WTC11 (cell line): ENCODE results near the gene S100A7. TPM values are rescaled to one million over a fixed set of nuclear protein-coding genes. Genes with fewer than 3 reads are reported as not detected.
"Not testable (repeated sequence)": the region's sequence is repeated elsewhere in the genome, so short reads cannot be mapped to it uniquely, and the experiment has no call there.

ENCODE experiments used
- ATAC-seq: fragments of 200-7000 bp; cut with Tn5 transposase; 2 replicates; pipeline ENCODE4 v1.10.0; 2021; ENCODE audit warnings: mild to moderate bottlenecking, moderate library complexity
- CTCF ChIA-PET: fragments of 300-600 bp; sonication (Branson Sonifier 250); formaldehyde crosslinking; loops from one replicate; lab custom pipeline; 2021; ENCODE audit warnings: antibody characterized with exemption; lab: Charles Lee
- POLR2A ChIA-PET: fragments of 350-600 bp; sonication (Branson Sonifier 250); formaldehyde crosslinking; loops from one replicate; lab custom pipeline; 2021; ENCODE audit warnings: antibody characterized with exemption; lab: Charles Lee
- DNase-seq: peaks from one replicate; pipeline ENCODE4 v3.0.0; 2021; ENCODE audit warnings: low spot score
- H3K27ac Mint-ChIP-seq: 2 replicates; pipeline ENCODE4 v1.8.0; 2021; ENCODE audit warnings: mixed read lengths
- H3K27me3 Mint-ChIP-seq: 2 replicates; pipeline ENCODE4 v1.8.0; 2021; ENCODE audit warnings: low read depth, mild to moderate bottlenecking, moderate library complexity, mixed read lengths
- H3K36me3 Mint-ChIP-seq: 2 replicates; pipeline ENCODE4 v1.8.0; 2021; ENCODE audit warnings: mixed read lengths
- H3K4me1 Mint-ChIP-seq: 2 replicates; pipeline ENCODE4 v1.8.0; 2022; ENCODE audit warnings: mixed read lengths
- H3K4me3 Mint-ChIP-seq: 2 replicates; pipeline ENCODE4 v1.8.0; 2021; ENCODE audit warnings: mild to moderate bottlenecking, moderate library complexity, mixed read lengths
- H3K9me3 Mint-ChIP-seq: 2 replicates; pipeline ENCODE4 v1.8.0; 2021; ENCODE audit warnings: mixed read lengths
- ATF1 ChIP-seq: sonication (generic); formaldehyde crosslinking; IDR thresholded peaks from 2 replicates; pipeline ENCODE4 v1.8.1; 2023; ENCODE audit warnings: mild to moderate bottlenecking, moderate library complexity, missing genetic modification reagents
- CREM ChIP-seq: sonication (generic); formaldehyde crosslinking; IDR thresholded peaks from 2 replicates; pipeline ENCODE4 v1.8.1; 2022; ENCODE audit warnings: mild to moderate bottlenecking, missing genetic modification reagents, moderate library complexity
- FOXK1 ChIP-seq: sonication (generic); formaldehyde crosslinking; IDR thresholded peaks from 2 replicates; pipeline ENCODE4 v1.8.0; 2022; ENCODE audit warnings: mild to moderate bottlenecking, moderate library complexity, missing genetic modification reagents
- FOXP1 ChIP-seq: sonication (generic); formaldehyde crosslinking; IDR thresholded peaks from 2 replicates; pipeline ENCODE4 v1.8.0; 2022; ENCODE audit warnings: missing genetic modification reagents, mild to moderate bottlenecking, moderate library complexity, borderline replicate concordance
- GABPB1 ChIP-seq: sonication (generic); formaldehyde crosslinking; IDR thresholded peaks from 2 replicates; pipeline ENCODE4 v1.8.1; 2023; ENCODE audit warnings: mild to moderate bottlenecking, missing genetic modification reagents
- GTF2I ChIP-seq: fragments of 250-450 bp; sonication (Bioruptor Pico); conservative IDR thresholded peaks from 2 replicates; pipeline ENCODE4 v1.4.0; 2021; ENCODE audit warnings: mild to moderate bottlenecking
- HMGA2 ChIP-seq: fragments of 250-450 bp; sonication (Bioruptor Pico); IDR thresholded peaks from 2 replicates; pipeline ENCODE4 v1.4.0; 2021; ENCODE audit warnings: mild to moderate bottlenecking, moderate library complexity
- JUN ChIP-seq: sonication (generic); formaldehyde crosslinking; IDR thresholded peaks from 2 replicates; pipeline ENCODE4 v1.8.0; 2023; ENCODE audit warnings: mild to moderate bottlenecking, missing genetic modification reagents
- MYBL2 ChIP-seq: sonication (generic); formaldehyde crosslinking; IDR thresholded peaks from 2 replicates; pipeline ENCODE4 v1.8.1; 2023; ENCODE audit warnings: mild to moderate bottlenecking, moderate library complexity, missing genetic modification reagents
- NFE2L1 ChIP-seq: sonication (generic); formaldehyde crosslinking; IDR thresholded peaks from 2 replicates; pipeline ENCODE4 v1.8.1; 2023; ENCODE audit warnings: missing genetic modification reagents
- NFYB ChIP-seq: sonication (generic); formaldehyde crosslinking; conservative IDR thresholded peaks from 2 replicates; pipeline ENCODE4 v1.8.0; 2022; ENCODE audit warnings: low read depth, missing genetic modification reagents
- NR2C2 ChIP-seq: sonication (generic); formaldehyde crosslinking; IDR thresholded peaks from 2 replicates; pipeline ENCODE4 v1.8.0; 2022; ENCODE audit warnings: mild to moderate bottlenecking, missing genetic modification reagents
- NR3C1 ChIP-seq: sonication (generic); formaldehyde crosslinking; conservative IDR thresholded peaks from 2 replicates; pipeline ENCODE4 v1.8.1; 2023; ENCODE audit warnings: low read depth, mild to moderate bottlenecking, missing genetic modification reagents
- PRRX2 ChIP-seq: fragments of 250-450 bp; sonication (Bioruptor Pico); IDR thresholded peaks from 2 replicates; pipeline ENCODE4 v1.8.0; 2021; ENCODE audit warnings: mild to moderate bottlenecking
- TCF7 ChIP-seq: sonication (generic); formaldehyde crosslinking; IDR thresholded peaks from 2 replicates; pipeline ENCODE4 v1.8.0; 2022; ENCODE audit warnings: mild to moderate bottlenecking, low read depth, missing genetic modification reagents, moderate library complexity
- TEAD1 ChIP-seq: sonication (generic); formaldehyde crosslinking; IDR thresholded peaks from 2 replicates; pipeline ENCODE4 v1.8.0; 2022; ENCODE audit warnings: mild to moderate bottlenecking, missing genetic modification reagents
- TEAD4 ChIP-seq: sonication (generic); formaldehyde crosslinking; IDR thresholded peaks from 2 replicates; pipeline ENCODE4 v1.8.0; 2022; ENCODE audit warnings: mild to moderate bottlenecking, missing genetic modification reagents
- TP53 ChIP-seq: sonication (generic); formaldehyde crosslinking; IDR thresholded peaks from 2 replicates; pipeline ENCODE4 v1.8.1; 2023; ENCODE audit warnings: mild to moderate bottlenecking, missing genetic modification reagents
- ZNF232 ChIP-seq: sonication (generic); formaldehyde crosslinking; IDR thresholded peaks from 2 replicates; pipeline ENCODE4 v1.8.0; 2022; ENCODE audit warnings: mild to moderate bottlenecking, missing genetic modification reagents
- ZNF396 ChIP-seq: fragments of 250-450 bp; sonication (Bioruptor Pico); IDR thresholded peaks from 2 replicates; pipeline ENCODE4 v1.8.0; 2021; ENCODE audit warnings: mild to moderate bottlenecking, moderate library complexity, borderline replicate concordance
- ZNF423 ChIP-seq: fragments of 250-450 bp; sonication (Bioruptor Pico); IDR thresholded peaks from 2 replicates; pipeline ENCODE4 v2.1.2; 2022; ENCODE audit warnings: mild to moderate bottlenecking, moderate library complexity
- ZNF671 ChIP-seq: fragments of 250-450 bp; sonication (Bioruptor Pico); IDR thresholded peaks from 2 replicates; pipeline ENCODE4 v1.8.0; 2021; ENCODE audit warnings: mild to moderate bottlenecking
- total RNA-seq: library from RNA; stranded (reverse); gene quantifications from 3 replicates; pipeline ENCODE4 v1.2.3, GENCODE V29; 2021
- TF ChIP-seq, protein P1 (sequence below): sonication (generic); formaldehyde crosslinking; IDR thresholded peaks from 2 replicates; pipeline ENCODE4 v1.8.1; 2023; ENCODE audit warnings: mild to moderate bottlenecking, missing genetic modification reagents, moderate library complexity
- TF ChIP-seq, protein P2 (sequence below): sonication (generic); formaldehyde crosslinking; IDR thresholded peaks from 2 replicates; pipeline ENCODE4 v1.8.1; 2023; ENCODE audit warnings: mild to moderate bottlenecking, missing genetic modification reagents, moderate library complexity
- TF ChIP-seq, protein P3 (sequence below): sonication (generic); formaldehyde crosslinking; conservative IDR thresholded peaks from 2 replicates; pipeline ENCODE4 v1.8.1; 2022; ENCODE audit warnings: mild to moderate bottlenecking, missing genetic modification reagents
- TF ChIP-seq, protein P4 (sequence below): fragments of 250-450 bp; sonication (Bioruptor Pico); IDR thresholded peaks from 2 replicates; pipeline ENCODE4 v1.9.0; 2021; ENCODE audit warnings: mild to moderate bottlenecking

S100A7 gene
- total RNA-seq, 1 experiment from 2014 or later, result not detected

DNA sequence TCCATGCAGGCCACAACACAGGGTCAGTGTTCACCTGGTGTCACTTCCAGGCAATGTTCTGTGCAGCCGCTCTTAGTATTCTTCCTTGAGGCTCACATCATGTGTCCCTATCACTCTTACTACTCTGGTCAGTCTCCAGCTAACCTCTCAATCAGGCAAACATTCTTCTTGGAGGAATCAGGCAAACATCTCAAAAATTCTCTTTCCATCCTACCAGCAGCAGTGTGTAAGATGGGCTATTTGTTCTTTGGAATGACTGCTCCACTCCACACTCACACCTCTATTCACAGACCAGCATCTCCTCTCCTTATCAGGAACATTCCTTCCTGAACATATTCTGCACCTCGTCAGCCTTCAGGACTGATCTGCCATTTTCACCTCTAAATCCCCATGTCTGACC lies 40.1 kb downstream of the S100A7 start:
- DNase-seq, result no peak
- CTCF ChIA-PET, result no interaction called here
- ATAC-seq, result no peak
- Mint-ChIP-seq H3K9me3 (no peaks in the 10 kb centered on the region), H3K27ac (no peak overlapping the region), H3K4me3 (no peak overlapping the region), H3K4me1 (no peaks in the 10 kb centered on the region)
- TF ChIP-seq FOXK1 (no peak), NFYB (CRISPR knock-in tag) (no peak), JUN (CRISPR knock-in tag) (no peak), TEAD1 (no peak), ZNF671 (CRISPR knock-in tag) (no peak), CREM (CRISPR knock-in tag) (no peak), HMGA2 (CRISPR knock-in tag) (no peak), NFE2L1 (CRISPR knock-in tag) (no peak), PRRX2 (CRISPR knock-in tag) (no peak), TP53 (no peak), ZNF423 (CRISPR knock-in tag) (no peak), NR3C1 (CRISPR knock-in tag) (no peak), TCF7 (CRISPR knock-in tag) (no peak), FOXP1 (CRISPR knock-in tag) (no peak)
- TF ChIP-seq, all 79 proteins: peak for 0
- Mint-ChIP-seq H3K36me3 (no peaks in the 10 kb centered on the region), H3K27me3 (peaks cover 7% of the 10 kb centered on the region)
- POLR2A ChIA-PET, result no interaction called here

DNA sequence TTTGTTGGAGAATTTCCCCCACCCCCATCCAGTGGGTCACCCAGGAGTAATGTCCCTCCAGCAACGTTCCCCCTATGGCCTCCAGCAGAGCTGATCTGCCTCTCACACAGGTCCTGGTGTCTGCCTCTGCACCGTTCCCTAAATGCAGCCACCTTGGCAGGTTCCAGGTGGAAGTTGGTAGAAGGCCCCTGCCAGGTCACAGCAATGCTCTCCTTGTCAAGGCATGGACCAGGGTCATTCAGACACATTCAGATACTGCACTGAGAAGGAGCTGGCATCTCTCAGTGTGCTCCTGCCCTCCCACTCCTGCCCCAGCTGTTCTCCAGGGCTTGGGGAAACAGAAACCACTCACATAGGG lies 41.0 kb downstream of the S100A7 start:
- H3K27ac Mint-ChIP-seq, H3K27me3 Mint-ChIP-seq, DNase-seq, ATAC-seq, POLR2A ChIA-PET, H3K36me3 Mint-ChIP-seq, H3K9me3 Mint-ChIP-seq, H3K4me3 Mint-ChIP-seq, H3K4me1 Mint-ChIP-seq: not testable (repeated sequence)
- CTCF ChIA-PET, result interaction anchor here (0.5 kb wide), 1 partner anchor 75 kb away, joined by 3 read pairs; no protein-coding TSS in a partner anchor

DNA sequence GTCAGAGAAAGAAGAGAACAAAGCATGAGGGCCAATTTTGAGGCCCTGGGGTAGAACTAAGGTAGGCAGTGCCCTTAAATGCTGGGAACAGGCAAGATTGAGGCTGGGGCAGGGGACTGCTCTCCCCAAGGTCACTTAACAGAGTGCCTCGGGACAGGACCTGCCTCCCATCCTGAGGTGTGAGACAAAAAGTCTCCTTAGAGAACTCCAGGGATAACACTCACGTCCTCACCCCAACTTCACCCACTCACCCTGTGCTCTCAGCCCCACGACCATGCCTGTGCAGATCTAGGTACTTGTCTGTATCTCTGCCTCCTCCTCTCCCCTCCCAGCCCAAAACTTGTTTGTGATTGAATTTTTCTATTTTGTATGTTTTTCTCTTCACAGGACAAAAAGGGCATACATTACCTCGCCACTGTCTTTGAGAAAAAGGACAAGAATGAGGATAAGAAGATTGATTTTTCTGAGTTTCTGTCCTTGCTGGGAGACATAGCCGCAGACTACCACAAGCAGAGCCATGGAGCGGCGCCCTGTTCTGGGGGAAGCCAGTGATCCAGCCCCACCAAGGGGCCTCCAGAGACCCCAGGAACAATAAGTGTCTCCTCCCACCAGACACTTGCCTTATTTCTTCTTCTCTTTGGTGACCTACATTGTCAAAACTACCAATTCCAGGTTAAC lies 41.6 kb downstream of the S100A7 start:
- H3K4me3 Mint-ChIP-seq, H3K27me3 Mint-ChIP-seq, ATAC-seq, H3K36me3 Mint-ChIP-seq, CTCF ChIA-PET, H3K27ac Mint-ChIP-seq, POLR2A ChIA-PET, H3K4me1 Mint-ChIP-seq, DNase-seq: not testable (repeated sequence)
- peaks cover 12% of the 10 kb centered on the region for H3K9me3 Mint-ChIP-seq

DNA sequence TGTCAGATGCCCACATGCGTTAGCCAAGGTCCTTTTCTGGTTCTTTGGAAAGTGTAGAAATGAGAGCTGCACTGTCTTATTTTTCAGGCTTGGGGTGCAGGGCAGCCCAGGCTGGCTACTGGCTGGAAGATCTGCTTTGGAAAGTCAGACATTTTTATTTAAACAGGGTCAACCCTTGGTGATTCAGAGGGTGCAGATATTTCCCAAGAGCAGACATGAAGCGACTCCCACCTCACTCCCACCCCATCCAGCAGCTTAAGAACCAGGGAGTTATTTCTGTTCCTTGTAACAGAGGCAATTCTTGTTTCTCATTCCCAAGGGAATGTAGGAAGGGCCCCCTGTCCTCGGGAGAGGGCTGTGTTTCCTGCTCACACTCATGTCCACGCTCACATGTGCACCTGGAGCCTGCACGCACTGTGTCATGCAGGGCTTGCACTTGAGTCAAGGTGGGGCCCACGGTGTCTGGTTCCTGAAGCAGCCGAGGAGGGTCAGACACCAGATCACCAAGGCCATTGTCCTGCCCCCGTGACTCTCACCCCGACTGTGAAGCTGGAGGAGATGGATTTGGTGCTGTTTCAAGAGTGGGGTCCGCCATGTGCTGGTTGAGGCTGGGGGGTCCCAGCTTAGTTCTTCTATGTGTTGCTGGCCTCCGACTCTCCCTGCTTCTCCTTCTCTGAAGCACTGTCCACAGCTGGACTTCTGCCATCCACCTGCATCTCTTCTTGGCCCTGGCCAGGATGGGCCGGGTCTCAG lies 43.1 kb downstream of the S100A7 start:
- ChIA-PET CTCF (interaction anchor here (0.6 to 1.1 kb wide), 3 partner anchors 64 to 1906 kb away, joined by 3 to 4 read pairs (median 3); no protein-coding TSS in a partner anchor), POLR2A (no interaction called here)
- no peaks in the 10 kb centered on the region for H3K36me3 Mint-ChIP-seq
- H3K27ac Mint-ChIP-seq, result no peak overlapping the region
- peaks cover 16% of the 10 kb centered on the region for H3K9me3 Mint-ChIP-seq
- no peak for DNase-seq
- no peak for ATAC-seq
- no peak overlapping the region for H3K4me3 Mint-ChIP-seq
- peaks cover 4% of the 10 kb centered on the region for H3K27me3 Mint-ChIP-seq
- H3K4me1 Mint-ChIP-seq, result no peaks in the 10 kb centered on the region
- TF ChIP-seq TEAD4, result no peak
- no peak for TF ChIP-seq JUN (CRISPR knock-in tag)
- TF ChIP-seq, protein P1, sequence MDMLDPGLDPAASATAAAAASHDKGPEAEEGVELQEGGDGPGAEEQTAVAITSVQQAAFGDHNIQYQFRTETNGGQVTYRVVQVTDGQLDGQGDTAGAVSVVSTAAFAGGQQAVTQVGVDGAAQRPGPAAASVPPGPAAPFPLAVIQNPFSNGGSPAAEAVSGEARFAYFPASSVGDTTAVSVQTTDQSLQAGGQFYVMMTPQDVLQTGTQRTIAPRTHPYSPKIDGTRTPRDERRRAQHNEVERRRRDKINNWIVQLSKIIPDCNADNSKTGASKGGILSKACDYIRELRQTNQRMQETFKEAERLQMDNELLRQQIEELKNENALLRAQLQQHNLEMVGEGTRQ (CRISPR knock-in tag), result no peak
- TF ChIP-seq ZNF396 (CRISPR knock-in tag), result no peak
- no peak for TF ChIP-seq ATF1 (CRISPR knock-in tag)
- TF ChIP-seq MYBL2 (CRISPR knock-in tag), result no peak
- no peak for TF ChIP-seq FOXP1 (CRISPR knock-in tag)
- TF ChIP-seq GABPB1 (CRISPR knock-in tag), result no peak
- TF ChIP-seq, protein P2, sequence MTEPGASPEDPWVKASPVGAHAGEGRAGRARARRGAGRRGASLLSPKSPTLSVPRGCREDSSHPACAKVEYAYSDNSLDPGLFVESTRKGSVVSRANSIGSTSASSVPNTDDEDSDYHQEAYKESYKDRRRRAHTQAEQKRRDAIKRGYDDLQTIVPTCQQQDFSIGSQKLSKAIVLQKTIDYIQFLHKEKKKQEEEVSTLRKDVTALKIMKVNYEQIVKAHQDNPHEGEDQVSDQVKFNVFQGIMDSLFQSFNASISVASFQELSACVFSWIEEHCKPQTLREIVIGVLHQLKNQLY (CRISPR knock-in tag), result no peak
- TF ChIP-seq GTF2I (CRISPR knock-in tag), result no peak
- TF ChIP-seq, protein P3, sequence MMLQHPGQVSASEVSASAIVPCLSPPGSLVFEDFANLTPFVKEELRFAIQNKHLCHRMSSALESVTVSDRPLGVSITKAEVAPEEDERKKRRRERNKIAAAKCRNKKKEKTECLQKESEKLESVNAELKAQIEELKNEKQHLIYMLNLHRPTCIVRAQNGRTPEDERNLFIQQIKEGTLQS (CRISPR knock-in tag), result no peak
- no peak for TF ChIP-seq ZNF232 (CRISPR knock-in tag)
- TF ChIP-seq, protein P4, sequence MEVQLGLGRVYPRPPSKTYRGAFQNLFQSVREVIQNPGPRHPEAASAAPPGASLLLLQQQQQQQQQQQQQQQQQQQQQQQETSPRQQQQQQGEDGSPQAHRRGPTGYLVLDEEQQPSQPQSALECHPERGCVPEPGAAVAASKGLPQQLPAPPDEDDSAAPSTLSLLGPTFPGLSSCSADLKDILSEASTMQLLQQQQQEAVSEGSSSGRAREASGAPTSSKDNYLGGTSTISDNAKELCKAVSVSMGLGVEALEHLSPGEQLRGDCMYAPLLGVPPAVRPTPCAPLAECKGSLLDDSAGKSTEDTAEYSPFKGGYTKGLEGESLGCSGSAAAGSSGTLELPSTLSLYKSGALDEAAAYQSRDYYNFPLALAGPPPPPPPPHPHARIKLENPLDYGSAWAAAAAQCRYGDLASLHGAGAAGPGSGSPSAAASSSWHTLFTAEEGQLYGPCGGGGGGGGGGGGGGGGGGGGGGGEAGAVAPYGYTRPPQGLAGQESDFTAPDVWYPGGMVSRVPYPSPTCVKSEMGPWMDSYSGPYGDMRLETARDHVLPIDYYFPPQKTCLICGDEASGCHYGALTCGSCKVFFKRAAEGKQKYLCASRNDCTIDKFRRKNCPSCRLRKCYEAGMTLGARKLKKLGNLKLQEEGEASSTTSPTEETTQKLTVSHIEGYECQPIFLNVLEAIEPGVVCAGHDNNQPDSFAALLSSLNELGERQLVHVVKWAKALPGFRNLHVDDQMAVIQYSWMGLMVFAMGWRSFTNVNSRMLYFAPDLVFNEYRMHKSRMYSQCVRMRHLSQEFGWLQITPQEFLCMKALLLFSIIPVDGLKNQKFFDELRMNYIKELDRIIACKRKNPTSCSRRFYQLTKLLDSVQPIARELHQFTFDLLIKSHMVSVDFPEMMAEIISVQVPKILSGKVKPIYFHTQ, result no peak
- TF ChIP-seq NR2C2 (CRISPR knock-in tag), result no peak
- no peak for TF ChIP-seq NR3C1 (CRISPR knock-in tag)
